Measurements from ENCODE around the gene MED8.
"Not testable (repeated sequence)": the region's sequence is repeated elsewhere in the genome, so short reads cannot be mapped to it uniquely, and the experiment has no call there.

Gene MED8

DNA sequence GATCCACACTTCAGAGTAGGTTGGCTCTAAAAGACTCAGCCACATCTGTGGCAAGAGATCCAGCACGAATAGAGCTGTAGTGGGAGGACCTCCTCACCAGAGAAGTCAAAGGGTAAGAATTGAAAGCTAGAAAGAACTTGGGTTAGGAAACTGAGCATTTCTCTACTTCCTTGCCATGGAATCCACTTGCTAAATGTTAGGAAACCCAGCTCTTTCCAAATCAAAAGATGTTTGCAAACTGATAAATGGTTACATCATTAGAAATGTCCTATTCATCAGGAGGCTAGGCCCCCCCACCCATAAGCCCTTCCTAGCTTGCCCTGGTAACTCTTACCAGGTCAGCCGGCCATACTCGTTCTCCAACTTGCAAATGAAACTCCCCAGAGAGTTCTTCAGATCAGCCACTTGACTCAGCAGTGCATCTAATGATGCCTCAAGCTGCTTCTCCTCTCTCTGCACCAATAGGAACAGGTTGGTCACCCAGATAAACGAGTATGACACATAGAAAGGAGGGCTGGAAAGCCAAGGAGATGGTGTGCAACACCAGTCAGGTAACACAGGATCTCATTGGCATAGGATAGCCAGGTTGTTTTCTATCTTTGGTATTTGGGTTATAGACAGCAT is 1.5 kb downstream of the MED8 start:
- in situ Hi-C loops (cut with MboI; ENCODE audit: low sequenced_read_pairs): no loop called here

DNA sequence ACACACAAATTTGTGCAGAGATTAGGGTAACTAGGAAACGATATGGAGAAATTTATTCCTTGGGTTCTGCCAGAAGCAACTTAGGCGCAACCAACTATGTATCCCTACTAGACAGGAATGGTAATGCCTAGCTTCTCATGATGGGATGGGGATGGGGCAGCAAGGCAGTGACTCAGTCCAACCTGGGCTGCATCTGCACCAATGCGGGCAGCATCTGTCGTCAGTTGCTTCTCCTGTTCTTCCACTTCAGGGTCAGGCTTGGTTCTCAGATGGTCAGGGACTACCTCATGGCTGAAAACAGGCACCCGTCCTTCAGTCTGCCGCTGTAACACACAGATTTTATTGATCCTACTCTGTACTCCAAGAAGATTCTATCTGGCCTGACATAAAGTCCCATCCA is 2.9 kb downstream of the MED8 start:
- in situ Hi-C loops (cut with MboI; ENCODE audit: low sequenced_read_pairs): no loop called here

DNA sequence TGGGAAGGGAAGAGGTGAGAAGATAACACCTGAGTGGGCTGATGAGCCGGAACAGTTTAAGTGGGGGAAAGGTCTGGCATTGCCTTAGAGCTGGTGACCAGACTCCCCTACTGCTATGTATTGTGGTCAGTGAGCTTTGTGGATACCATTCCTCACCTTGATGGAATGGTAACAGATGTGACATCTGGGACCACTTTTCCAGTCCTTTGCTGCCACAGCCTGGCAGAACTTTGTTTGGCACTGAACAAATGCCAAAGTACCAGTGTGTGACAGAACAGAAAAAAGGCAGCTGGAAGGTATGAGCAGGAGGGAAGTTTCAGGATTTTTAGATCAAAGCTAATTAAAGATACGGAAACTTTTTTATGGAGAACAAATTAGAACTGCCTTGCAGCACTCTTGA is 6.2 kb downstream of the MED8 start:
- in situ Hi-C loops (cut with MboI; ENCODE audit: low sequenced_read_pairs): no loop called here

DNA sequence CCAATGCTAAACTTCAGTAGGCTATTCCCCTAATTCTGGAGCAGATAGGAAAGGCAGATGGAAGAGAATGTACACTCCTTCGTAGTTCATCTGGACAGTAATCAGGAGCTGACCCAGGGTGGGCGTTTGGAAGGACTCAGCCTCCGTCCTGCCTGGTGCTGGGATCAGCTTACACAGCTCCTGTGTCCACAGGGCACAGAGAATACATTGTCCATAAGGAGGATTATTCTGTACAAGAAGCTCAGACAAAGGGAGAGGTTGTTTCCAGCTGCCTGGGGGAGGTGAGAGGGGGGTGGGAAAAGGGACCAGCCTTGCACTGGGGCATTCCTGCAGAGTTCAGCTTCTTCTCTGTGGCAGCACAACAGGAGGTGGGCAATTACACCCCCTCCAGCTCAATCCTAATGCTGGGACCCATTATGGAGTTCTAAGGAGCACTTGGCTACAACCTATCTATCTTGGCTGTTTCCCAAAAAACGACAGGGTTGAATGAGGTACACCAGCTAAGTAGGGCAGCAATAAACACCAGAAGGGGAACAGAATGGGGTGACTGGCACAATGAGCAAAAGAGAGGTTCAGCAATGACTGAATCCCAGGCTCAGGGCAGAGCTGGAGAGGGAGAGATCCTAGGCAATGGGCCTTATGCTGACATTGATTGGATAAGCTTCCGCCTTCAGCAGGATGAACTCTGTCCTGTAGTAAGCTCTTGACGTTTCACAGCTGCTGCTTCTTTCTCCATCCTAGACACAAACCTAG is 7.4 kb downstream of the MED8 start:
- in situ Hi-C loops (cut with MboI; ENCODE audit: low sequenced_read_pairs): no loop called here

DNA sequence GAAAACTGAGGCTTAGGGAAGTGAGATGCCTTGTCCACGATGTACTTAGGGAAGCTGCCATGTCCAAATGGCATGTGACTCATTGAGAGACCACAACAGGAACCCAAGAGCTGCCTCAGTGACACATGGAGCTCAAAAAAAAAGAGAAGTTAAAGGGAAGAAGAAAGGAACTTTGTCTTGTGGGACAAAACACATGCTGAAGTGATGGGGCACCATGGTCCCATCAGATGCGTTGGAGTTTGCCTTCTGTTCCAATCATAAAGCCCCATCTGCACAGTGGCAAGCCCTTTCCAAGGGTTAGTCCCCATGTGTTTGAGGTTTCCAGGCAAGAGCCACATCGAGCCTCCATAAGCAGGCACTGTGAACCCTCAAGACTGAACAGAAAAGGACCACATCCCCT is 8.0 kb downstream of the MED8 start:
- in situ Hi-C loops (cut with MboI; ENCODE audit: low sequenced_read_pairs): no loop called here

DNA sequence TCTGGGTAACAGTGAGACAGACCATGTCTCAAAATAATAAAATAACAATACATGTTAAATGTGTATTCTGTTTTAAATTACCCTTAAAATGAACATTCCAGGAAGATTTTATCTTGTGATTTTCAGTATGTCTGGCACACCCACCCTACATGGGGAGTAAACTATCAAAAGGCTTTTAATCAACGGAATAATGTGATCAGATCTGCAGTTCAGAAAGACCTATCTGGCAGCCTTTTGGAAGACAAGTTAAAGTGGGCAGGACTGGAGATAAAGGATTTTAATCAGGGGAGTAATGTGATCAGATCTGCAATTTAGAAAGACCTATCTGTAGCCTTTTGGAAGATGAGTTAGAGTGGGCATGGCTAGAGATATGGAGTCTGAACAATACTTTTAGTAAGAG is 10.1 kb downstream of the MED8 start:
- in situ Hi-C loops (cut with MboI; ENCODE audit: low sequenced_read_pairs): no loop called here

DNA sequence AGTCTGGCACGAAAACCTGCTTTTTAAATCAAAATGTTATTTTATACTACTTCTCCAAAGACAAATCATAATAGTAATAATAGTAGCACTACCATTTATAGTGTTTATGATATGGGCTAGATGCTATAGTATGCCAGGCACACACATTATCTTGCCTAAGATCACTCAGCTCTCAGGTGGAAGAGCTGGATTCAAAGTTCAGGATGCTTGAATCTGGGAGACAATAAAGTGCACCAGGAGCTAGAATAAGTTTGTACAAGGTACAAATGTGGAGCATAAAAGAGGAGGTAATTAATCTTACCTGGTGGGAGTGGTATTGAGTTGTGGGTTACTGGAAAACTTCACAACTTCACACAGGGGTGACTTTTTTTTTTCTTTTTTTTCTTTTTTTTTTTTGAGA is 11.8 kb downstream of the MED8 start:
- in situ Hi-C loops (cut with MboI; ENCODE audit: low sequenced_read_pairs): no loop called here

DNA sequence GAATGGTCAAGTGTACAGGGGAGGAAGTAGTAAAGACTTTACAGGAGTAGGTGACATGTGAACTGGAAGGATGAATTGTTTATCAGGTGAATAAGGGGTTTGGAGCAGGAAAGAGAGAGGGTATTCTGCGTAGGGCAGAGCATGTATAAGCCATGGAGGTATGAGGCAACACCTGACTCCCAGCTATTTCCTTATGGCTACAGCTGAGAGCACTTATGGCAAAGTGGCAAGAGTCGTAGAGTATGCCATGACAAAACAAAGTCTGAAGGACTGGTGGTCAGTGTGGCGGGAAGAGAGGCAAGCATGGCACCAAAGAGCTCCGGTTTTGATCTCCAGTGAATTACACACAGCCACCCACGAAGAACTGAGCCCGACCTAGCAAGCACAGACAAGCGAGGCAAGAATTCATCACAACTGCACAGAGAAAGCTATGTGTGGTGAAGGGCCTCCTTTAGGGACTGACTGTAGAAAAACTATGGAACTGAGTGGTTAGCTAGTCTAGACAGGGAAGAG is 12.8 kb downstream of the MED8 start:
- in situ Hi-C loops (cut with MboI; ENCODE audit: low sequenced_read_pairs): no loop called here

DNA sequence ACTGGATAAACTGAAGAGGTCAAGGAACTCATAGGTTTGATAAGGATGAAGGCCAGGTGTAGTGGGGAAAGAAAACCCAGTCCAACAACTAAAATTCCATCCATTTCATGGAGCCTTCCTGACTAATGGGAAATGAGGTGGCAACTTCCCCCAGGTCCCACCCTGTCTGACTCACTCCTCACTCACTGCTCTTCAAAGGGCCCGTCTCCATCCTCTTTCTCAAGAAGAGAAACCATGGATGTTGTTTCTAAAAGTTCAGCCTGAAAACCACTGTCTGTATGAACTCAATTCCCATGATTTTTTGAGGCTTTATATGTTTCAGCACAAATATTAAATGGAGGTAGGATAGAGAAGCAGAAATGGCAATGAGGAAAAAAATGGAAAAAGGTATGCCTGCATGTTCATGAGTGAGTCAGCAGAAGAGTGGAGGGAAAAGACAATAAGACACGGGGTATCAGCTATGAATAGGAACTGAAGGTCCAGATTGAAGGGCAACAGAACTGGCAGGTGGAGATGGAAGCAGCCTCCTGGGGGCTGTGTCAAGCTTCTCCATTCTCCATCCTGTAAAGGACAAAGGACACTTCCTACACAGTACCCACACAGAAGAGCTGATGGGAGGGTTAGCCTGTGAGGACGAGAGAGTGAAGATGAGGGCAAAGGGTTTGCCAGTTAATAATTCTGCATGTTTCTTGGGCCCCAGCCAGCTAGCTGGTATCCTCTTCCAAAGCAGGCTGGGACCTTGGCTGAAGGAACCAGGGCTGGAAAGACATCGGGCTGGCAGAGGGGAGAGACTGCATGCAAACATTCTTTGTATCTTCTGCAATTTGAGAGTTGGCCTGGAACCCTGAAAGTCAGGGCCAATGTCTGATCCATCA is 16.3 kb downstream of the MED8 start:
- in situ Hi-C loops (cut with MboI; ENCODE audit: low sequenced_read_pairs): no loop called here

DNA sequence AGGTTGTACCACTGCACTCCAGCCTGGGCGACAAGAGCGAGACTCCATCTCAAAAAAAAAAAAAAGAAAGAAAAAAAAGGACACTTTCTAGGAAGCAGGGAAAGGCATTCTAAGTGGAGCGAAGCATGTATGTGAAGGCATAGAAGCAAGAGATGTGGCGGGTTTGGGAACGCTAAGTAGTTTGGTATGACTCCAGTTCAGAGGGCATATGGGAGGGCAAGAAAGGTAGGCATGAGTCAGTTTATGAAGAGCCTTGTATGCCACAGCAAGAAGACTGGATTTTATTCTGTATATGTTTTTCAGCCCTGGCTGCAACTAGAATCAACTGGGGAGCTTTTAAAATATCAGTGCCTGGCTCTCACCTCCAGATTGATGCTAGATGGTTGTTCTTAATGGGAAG is 17.4 kb downstream of the MED8 start:
- in situ Hi-C loops (cut with MboI; ENCODE audit: low sequenced_read_pairs): no loop called here

DNA sequence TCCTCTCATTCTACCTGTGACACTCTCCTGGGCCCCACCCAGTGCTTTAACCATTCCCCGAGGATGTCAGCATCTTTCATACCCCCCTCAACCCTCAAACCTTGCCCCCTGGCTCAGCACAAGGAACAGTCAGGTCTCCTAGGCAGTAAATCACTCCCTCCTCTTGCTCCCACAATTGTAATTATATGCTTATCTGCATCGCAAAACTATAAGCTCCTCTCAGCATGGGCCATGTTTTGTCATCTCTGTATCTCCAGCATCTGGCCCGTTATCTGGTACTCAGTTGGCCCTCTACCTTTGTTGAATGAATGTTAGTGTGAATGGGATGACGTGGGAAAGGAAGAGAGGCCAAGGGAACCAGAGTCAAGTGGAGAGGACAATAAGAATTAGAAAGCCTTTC is 19.0 kb downstream of the MED8 start:
- in situ Hi-C loops (cut with MboI; ENCODE audit: low sequenced_read_pairs): no loop called here

DNA sequence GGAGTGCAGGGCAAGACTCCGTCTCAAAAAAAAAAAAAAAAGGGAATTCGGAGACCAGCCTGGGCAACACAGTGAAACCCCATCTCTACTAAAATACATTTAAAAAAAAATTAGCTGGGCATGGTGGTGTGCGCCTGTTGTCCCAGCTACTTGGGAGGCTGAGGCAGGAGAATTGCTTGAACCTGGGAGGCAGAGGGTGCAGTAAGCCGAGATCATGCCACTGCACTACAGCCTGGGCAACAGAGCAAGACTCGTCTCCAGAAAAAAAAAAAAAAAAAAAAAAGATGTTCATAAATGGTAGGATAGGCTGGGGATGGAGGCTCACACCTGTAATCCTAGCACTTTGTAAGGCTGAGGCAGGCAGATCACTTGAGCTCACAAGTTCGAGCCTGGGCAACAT is 19.8 kb downstream of the MED8 start:
- in situ Hi-C loops (cut with MboI; ENCODE audit: low sequenced_read_pairs): not testable (repeated sequence)

DNA sequence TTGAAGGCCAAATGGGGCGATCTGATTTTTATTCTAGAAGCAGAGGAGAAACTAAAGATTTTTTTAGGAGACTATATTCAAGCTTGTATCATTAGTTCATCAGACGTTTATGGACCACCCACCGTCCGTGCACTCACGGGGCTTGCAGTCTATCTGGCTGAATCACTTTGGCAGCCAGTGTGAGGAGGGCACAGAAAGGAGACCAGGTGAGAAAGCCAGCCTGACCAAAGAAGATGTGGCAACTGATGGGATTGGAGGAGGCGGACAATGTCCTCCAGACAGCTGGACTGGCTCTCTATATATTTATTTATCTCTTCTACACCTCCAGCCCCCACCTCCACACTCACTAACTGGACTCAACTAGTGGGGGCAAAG is 21.0 kb downstream of the MED8 start:
- in situ Hi-C loops (cut with MboI; ENCODE audit: low sequenced_read_pairs): no loop called here

DNA sequence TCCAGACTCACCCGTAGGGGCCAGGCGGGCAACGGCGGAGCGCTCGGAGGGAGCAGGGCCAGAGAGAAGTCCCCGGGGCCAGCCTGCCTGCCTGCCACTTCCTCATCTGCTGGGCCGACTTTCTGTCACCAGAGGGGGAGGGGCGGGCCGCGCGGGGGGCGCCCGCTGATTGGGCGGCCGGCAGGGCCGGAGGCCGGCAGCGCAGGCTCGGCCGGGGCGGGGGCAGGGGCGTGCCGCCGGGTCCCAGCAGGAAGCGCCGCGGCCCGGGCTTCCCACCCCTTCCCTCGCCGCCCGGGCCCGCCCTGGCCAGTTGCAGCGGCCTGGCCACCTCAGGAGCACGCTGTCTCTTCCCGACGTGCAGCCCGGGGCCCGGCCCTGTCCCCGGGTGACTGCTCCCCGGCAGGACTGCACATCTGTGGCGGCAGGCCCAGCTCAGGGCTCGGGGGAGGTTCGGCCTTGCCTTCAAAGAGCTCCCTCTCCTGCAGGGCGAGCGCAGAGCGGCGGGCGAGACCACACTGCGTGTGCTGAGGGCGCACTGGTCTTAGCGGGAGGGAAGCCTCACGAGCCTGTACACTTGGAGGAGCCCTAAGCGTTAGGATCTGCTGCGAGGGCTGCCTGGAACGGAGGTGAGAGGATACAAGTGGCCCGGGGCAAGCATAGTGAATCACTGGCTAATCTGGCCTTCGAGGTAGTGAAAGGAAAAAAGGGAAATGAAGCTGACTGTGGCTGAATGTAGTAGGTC is 21.5 kb downstream of the MED8 start, which contains the start of gene ELOVL1:
TSS of gene ELOVL1 (minus strand) at position 108 of the 742 bp plus-strand sequence. CDS start 2,402 bp downstream, outside the sequence.
- in situ Hi-C loops (cut with MboI; ENCODE audit: low sequenced_read_pairs): no loop called here

DNA sequence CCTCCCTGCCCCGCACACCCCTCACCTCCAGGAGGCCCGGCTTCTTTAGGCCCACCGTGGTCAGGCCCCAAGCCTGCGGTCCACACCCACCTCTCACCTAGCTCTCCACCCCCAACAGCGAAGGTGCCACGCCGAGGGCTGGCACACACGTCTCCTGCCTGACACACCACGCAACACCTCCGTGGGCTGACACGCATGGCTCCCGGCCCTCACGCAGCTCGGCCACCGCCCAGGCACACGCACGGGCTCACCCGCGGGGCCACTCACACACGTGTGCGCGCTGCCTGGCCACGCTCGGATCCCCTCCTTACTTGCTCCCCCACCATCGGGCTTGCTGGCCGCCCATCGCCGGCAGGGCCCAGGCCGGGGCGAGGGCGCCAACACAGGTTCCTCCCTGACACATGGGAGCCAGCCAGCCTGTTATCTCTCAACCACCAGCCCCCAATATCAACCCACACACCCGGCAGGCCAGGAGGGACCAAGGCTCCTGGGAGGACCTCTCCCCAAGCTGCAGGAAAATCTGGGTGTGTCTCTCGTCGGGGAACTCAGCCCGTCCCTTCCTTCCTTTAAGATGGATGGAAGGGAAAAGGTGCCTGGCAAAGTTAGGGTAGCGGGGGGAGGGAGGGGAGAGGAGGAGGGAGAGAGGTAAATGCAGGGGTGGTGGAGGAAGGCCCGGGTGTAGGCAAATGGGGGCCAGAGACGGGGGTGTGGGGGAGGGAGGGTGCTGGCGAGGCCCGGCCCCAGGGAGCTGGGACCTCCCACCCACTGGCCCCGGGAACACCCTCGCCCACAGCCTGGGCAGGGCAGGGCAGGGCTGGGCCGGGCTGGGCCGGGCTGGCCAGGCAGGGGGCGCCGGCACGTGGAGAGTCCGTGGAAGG is 22.3 kb downstream of the MED8 start:
- in situ Hi-C loops (cut with MboI; ENCODE audit: low sequenced_read_pairs): no loop called here

DNA sequence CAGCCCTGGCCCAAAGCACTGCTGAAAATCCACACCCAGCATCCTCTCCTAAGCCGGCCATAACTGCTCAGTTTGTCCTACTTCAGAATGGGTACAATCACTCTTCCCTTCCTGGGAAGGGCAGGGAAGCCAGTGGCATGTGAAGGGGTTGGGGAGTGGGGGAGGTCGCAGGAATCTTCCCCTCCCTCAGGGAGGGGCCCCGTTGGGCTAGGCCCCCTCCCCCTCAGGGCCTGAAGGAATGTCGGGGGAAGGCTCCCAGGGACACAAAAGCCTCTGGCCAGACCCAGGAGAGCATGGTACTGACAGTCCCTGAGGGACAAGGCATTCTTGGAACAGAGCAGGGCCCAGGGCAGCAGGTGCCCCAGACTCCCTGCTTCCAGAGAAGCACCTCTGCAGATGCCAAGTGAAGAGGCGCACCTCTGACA is 23.0 kb downstream of the MED8 start:
- in situ Hi-C loops (cut with MboI; ENCODE audit: low sequenced_read_pairs): no loop called here

DNA sequence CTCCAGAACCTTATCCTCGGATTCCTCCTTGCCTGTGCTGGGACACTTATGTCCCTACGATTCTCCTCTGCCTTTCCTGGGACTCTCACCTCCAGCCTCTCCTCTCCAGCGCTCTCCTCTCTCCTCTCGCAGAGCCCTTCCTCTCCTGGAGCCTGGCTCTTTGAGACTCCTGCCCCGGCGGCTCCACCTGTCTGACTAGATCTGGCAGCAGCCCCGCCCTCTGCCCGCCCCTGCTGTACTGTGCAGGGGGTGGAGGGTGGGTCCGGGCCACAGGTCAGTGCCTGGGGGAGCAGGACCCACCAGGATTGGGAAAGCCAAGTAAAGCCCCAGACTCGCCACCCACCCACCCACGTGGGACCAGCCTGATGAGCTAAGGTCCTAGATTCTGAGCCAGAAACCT is 23.4 kb downstream of the MED8 start:
- in situ Hi-C loops (cut with MboI; ENCODE audit: low sequenced_read_pairs): no loop called here

DNA sequence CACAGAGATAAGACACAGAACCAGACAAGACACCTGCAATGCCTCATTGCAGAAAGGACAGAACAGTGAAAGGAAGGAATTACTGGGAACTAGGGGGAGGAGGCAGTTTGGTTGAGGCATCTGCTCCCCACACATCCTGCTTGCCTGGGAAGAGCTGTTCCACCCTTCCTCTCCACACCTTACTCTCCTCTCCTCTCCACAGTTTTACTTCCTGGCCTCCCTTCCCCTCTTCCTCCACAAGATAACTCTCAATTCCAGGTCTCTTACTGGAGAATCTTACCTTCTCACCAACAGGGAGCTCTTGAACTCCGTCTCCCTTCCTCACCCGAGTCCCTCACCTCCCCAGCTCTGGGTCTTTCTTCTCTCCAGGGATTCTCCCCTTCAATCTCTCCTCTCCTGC is 23.9 kb downstream of the MED8 start:
- in situ Hi-C loops (cut with MboI; ENCODE audit: low sequenced_read_pairs): no loop called here

DNA sequence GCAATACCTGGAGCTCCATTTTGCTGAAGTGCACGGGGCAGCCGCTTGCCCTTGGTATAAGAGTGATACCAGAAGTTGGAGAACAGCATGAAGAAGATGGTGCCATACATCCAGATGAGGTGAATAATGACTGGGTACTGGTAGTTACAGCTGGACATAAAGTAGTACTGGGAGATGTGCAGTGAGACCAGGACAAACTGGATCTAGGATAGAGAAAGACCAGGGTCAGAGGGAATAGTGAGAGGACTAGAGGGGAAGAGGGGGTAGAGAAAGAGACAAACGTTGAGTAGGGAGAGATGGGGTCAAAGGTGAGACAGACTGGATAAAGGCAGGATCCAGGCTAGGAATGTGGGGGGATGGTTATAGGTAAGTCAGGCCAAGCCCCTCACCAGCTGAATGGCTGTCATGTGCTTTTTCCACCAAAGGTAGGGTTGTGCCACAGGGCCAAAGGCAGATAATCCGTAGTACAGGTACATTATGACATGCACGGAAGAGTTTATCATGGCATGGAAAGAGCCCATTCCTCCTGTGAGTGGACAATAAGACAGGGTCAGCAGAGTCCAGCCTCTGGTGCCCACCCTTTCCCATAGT is 25.6 kb downstream of the MED8 start:
- in situ Hi-C loops (cut with MboI; ENCODE audit: low sequenced_read_pairs): no loop called here

Data from HL-60/S4 treated with phorbol 12-myristate 13-acetate at 8.2 ng/mL for 4 days and 3 days (cell line).